NCI-H1105 treated with DMSO at 0.1 percent for 48 hours (cell line): ENCODE data around the gene CLSTN2.
A peak's percentile ranks its signal among the peaks of the same experiment; 100 is the strongest.

Source experiments
- DNase-seq: peaks from one replicate; lab custom pipeline; 2025; lab: John Stamatoyannopoulos, UW

Gene CLSTN2

DNA sequence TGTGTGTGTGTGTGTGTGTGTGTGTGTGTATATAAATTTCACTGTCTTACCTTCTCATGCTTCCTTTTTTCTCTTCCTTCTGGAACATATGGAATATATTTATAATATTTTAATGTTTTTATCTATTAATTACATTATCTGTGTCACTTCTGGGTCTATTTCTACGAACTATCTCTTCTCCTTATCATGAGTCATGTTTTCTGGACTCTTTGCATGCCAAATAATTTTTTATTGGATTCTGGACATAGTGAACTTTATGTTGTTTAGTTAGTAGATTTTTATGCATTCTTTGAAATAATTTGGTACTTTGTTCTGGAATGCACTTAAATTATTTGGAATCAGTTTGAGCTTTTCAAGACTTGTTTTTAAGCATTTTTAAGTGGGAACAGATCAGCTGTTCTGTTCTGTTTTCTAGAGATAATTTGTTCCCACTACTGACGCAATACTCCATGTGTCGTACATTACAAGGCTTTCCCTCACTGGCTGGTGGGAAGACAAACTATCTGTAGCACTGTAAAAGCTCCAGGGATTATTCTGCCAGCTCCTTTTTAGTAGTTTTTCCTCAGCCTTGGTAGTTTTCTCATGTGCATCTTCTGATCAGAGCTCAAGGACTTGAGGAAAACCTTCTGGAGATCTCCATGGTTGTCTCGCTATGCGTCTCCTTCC, 302.0 kb downstream of the CLSTN2 start:
- DNase-seq, result no peak

DNA sequence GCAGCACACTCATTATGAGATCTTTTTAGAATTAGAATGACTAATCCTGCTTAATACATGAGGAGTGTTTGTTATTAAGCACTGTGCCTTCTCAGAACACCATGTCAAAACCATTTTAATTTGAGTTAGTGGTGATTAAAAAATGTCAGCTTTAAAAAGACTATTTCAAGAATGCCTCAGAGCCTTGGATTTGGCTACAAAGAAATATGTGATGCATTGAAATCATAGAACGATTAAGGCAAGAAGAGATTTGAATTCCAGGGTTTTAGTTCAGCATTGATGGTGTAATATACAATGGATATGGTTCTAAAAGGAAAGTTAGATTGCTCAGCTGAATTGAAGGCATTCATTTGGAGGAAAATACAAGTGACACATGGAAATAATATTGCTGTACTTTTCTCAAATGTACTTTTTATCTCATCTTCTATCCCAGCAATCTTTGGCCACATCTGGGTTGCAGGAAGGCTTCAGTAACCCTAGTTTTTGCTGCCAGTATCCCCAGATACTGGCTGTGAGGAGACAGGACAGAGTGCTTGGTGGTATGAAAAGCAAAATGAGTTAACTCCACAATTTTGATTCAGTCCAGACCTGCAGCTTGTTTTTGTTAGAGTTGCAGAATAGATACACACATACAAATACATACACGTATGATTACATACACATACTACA, 303.8 kb downstream of the CLSTN2 start:
- no peak for DNase-seq

DNA sequence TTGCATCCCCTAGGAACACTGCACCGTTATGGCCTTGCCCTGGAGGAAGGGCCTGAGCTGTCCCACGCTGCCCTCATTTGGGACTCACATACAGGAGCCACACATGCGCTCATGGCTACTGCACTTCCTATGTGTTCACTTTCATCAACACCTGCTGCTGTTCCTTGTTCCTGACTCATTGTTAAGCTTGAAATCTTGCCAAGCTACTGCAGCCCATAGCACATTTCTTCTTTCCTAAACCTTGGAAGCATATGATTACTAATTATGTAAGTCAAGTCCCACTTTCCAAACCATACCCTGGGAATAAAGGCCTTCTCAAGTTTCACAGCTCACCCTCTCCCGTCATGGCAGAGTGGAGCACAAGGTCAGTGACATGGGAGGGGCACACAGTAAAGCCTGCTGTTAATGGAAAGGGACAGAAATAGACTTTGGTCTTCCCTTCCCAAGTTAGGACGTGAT, 307.9 kb downstream of the CLSTN2 start:
- DNase-seq, result peak; percentile 97

DNA sequence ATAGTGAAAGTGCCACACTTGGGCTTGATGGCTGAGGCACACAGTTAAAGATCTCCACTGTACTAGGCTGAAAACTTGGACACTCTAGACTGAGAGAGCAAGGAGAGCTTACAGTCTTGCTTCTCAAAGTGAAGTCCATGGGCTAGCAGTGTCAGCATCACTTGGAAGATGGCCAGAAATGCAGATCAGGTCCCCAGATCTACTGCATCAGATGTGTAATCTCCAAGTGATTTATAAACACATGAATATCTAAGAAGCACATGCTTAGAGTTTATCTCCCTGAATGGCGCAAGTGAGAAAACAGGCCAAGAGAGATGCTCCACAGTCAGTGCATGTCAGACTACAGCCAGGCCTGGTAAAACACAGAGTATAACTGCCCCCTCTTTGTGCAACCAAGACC, 308.6 kb downstream of the CLSTN2 start:
- peak; percentile 29 for DNase-seq

DNA sequence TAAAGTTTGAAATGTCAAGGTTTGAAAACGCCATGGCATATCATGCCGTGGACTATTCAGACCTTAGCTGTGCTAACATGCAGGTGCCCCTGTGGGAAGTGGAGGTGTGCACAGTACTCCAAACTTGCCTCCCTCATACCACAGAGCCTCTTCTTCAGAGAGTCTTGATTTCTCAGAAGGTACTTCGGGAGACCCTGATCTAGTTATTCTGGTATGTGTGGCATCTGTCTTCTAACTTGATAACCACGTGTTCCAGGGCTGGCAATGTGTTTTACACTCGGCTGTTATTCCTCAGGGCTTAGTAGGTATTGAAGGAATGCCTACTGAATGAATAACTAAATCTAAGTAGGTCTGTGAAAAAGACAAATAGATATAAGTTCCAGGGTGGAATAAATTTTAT, 309.9 kb downstream of the CLSTN2 start:
- no peak for DNase-seq

DNA sequence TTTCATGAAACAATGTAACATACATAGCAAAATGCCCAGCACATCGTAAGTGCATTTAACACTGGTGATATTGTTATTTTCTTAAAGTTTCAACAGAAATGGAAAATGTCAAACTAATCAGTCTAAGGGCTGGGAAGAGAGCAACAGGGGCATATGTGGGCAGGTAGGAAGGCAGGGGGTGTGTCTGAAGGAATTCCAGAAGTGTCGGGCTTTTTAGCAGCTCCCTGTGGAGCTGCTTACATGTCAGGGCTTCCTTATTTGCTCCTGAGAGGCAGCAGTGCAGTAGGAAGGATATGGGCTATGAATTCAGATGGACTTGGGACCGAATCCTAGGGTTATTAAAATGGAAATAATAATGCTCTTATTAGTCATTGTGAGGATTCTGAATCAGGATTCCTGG, 311.6 kb downstream of the CLSTN2 start:
- DNase-seq, result no peak

DNA sequence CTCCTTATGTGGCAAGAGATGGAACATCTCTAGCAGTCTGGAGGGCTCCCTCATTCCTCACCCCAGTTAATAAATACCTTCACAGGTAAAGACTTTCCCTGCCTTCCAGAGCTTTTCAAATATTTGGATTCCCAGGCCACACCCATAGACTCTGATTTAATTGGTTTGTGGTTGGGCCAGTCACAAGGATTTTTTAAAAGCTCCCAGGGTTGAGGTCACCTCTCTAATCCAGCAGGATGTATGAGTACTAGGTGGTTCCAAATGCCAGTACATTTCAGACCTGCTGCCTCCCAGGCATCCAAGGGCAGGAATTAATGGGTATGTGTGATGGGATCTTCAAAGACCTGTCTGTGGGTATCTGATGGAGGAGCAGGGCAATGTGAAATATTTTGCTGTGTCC, 312.8 kb downstream of the CLSTN2 start:
- no peak for DNase-seq

DNA sequence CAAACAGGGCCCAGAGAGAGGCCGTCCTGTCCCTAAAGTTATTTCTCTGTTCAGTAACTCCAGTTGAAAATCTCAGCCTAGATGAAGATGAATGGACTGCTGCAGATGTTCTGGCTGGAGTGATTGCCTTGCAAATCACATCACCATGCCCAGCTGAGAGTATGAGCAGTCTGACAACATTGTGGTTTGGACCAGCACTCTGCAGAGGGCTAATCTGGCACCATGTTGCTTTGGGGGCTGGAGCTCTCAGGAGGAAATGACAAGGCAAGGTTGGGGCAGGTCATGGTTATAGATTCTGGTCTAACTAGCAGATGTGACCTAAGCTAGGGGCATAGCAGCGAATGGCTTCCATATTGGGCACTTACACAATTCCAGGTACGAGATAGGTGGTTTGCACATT, 314.2 kb downstream of the CLSTN2 start:
- no peak for DNase-seq

DNA sequence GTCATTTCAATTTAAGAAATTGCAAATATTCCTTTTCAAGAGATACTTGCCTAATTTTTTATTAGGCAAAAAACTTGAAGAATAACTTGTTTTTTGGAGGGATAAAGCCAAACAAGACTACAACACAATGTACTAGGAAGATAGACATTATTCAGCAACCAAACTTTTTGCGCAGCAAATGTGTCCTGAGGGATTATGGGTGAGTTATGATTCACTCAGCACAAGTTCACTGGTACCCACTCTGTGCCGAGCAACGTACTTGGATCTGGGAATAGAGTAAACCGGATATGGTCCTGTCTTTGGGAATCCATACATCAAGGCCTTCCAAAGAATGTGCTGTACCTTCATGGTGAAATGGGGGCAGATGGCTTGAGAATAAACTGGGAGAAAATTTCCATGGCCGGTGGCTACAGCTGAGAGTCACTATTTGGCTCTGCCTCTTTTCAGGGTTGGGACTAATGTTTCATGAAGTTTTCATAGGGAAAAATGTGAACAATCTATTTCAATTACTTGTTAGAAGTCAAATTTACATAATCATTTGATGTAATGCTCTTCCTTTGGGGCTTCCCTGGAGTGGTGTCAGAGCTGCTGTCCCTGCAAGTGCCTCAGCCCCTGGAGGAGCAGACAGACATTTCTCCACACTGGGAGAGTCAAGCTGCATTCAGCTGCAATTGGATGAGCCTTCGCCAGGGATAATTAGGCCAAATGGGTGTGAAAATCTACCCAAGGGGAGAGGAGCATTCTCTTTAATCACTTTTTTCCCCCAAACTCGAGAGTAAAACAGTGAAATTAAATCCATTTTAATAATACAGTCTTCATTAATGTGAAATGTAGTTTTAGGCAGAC, 315.2 kb downstream of the CLSTN2 start:
- DNase-seq, result no peak

DNA sequence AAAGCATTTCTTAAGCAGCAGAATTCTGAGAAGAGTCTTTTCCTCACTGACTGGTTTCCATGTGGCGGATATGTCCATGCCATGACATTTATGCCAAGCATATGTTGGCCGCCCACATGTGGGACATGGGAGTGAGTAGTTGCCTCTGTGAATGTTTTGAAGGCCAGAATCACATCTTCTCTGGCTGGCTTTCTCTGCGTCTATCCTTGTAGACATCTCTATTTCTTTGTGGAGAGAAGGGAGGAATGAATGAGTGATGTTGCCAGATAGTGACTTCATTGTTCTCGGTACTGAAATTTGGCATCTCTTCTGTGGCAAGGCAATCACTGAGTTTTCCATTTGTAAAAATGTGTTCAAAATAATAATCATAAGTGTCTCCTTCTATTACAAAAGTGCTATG, 316.0 kb downstream of the CLSTN2 start:
- no peak for DNase-seq

DNA sequence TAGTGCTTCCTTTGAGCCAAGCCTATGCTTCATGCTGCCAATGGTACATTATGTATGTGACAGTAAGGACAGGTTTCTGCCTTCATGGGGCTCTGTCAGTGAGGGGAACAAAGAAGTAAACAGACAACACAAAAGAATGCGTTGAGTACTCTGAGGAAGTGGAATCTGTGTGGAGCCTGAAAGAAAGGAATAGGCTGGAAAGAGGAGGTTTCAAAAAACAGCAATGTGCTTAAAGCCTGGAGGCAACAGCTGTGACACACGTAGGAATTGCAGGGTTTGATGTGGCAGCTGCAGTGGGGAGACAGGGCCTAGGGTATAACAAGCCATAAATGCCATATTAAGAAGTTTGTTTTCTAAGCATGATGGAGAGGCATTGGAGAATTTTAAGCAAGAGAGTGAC, 316.7 kb downstream of the CLSTN2 start:
- no peak for DNase-seq

DNA sequence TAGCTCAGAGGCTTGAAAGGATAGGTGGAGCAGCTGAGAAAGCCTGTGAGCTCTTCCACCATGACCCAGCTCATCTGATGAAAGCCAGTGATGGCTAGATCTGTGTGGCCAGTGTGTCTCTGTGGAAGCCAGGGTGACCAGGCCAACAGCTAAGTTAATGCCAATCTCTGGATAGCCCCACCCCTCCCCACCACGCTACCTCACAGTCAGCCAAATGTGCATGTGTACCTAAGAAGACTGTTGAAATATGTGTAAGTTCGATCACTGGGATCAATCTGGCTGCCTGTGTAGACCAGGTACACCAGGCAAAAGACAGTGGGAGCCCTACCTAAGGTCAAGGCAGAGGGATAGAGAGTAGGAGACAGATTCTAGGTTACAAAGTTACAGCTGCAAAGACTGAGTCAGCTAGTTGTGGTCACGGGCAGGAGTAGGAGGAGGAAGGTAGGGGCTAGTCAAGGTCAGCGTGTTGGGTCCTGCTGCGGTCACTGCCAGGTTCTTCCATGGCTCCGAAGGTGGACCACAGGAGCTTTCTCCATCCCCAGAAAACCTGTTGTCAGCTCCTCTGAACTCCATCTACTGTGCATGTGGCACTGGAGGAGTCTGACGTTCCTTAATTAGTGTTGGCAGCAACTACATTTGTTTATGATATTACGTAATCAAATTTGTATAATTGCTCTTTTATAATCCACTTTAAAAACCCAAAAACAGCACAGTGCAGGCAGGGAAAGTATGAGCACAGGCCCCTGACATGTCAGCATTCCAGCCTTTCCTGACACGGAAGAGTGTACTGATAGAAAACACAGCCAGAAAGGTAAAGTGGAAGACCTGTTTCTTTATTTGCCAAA, 318.0 kb downstream of the CLSTN2 start:
- DNase-seq, result peak; percentile 69

DNA sequence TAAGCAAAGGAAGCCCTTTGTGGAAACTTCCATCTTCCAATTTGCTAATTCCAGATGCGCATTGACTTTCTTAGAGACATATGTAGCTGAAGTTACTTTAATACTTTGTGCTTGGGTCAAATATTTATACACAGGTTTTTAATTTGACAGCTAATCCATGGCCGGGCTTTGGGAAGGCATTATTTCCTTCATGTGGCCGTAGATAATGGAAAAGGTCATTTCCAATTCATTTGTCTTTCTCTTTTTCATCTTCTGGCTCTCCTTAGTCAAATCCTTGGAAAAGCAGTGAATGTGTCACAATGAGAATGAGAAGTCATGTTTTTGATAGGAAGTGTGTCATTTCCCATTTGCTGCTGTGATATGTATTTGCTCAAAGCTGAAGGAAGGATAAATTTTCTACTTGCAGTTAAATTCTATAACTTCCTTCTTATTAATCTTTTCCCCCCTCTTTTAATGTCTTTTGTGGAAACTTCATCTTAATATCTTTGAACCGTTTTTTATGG, 323.3 kb downstream of the CLSTN2 start:
- DNase-seq, result no peak

DNA sequence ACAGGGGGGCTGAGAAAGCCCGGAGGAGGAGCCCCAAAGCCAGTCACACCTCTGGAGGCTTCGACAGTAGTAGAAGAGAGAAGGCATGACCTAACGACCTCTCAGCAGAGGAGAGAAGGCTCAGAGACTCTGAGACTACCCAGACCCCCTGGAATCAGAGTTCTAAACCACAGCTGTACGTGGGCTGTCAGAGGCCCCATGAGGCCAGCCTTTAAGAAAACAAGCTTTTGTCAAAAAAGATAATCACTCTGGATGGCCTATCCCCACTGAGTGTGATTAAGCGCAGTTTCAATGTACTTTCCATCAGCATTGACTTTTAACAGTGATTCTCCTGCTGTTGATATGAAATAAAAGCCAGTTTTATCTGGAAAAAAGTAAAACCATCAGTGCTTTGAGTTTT, 330.3 kb downstream of the CLSTN2 start:
- no peak for DNase-seq

DNA sequence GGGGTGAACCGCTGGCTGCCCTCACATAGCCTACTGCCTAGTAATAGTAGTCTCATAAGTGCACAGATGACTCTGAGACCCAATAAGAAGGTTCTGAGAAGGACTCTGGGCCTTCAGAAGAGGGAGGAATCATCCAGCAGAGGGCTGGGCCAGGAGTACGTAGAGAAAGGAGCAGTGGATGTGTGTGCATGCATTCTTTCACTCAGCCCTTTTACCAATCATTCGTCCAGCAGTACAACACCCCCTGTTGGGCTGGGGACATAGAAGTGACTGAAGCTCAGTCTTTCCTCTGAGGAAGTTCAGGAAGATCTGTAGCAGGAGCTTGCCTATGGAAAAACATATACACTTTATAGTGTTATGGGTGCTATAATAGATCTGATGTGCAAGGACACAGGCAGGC, 333.1 kb downstream of the CLSTN2 start:
- DNase-seq, result no peak

DNA sequence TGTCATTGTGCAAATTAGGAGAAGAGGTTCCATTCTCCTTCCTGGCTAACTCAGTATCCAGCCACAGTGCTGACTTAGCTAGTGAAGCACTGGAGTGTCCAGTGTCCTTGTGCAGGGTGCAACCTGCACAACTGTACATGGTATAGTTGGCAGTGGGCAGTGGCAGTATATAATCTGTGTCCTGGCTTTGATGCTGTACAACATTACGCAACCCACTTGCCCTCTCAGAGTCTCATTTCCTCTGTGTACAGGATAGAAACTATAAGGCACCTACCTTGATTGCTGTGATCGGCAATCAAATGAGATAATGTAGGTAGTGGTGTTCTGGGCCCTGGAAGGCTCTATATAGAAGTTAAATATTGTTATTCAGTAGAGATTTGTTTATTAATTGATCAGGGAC, 333.6 kb downstream of the CLSTN2 start:
- DNase-seq, result no peak

DNA sequence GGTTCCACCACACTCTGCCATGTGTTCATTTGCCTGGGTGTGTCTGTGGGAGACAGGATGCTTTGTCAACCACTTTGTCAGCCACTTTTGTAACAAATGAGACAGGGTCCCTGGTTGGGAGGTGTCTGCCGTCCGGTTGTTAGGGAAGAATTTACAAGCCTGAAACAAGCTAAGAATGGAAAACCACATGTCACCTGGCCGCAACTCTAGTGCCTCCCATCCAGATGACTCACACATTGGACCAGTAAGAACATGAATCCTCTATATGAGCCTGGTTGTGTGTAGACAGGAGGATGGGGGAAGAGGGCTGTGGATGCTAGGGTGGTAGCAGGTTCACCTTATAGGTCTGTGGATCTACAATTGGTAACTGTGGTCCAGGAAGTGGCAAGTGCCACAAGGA, 335.3 kb downstream of the CLSTN2 start:
- no peak for DNase-seq

DNA sequence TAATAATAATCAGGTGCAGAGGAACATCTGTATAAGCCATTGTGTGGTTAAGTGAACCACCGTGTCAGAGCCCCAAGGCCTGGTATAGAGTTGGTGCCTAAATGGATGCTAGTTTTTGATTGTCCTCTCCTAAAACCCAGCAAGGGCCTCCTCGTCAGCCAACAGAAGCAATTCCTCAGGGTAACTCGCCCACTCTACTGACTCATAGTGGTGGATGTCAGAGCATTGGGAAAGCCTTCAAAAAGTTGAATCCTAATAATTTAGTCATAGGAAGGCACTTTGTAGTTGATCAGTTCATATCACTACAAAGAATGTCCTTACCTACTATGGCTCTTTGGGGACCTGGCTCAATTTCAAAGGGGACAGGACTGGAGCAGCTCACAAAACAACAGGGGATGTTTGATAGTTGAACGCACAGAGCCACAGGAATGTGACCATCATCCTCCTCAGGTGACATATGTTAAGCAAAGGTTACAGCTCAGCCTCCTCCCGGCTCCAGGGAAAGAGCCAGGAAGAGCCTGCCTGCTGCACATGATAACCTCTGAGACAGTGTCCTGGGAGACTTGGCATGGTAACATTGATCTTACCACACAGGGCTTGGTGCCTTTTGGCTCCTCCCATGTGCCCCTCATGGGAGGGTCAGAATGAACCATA, 338.7 kb downstream of the CLSTN2 start:
- no peak for DNase-seq

DNA sequence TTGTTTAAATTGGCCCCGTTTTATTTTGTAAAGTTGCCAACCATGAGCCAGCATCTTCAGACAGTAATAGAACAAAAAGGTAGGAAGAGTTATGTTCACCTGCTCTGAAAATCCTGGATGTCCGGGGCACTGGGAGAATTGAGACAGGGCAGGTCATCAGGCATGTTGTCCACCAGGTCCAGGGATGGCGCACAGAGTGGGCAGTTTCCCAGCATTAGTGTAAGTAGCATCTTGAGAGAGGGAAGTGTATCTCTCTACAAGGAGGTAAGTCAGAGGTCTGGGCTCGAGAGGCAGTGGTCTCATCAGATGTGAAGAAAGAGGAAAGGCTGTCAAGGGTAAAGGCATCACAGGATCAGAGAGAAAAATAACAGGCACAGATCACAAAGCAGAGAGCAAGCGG, 339.4 kb downstream of the CLSTN2 start:
- no peak for DNase-seq

DNA sequence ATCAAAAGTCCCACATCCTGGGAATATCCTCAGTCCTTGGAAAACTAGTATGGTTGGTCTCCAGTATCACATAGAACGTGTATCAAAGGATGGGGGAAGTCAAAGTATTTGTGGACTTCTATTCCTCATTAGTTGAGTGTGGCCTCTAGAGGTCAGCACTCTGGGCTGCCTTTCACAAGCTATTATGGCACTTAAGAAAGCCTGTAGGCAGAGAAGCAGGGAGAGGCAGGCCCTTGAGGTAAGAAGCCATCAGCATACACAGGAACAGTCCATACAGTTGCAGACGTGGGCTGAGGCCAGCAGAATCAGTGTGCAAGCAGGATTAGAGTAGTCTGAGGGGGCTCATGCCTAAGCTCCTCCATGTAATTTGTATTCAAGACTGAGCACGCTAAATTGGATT, 341.7 kb downstream of the CLSTN2 start:
- DNase-seq, result peak; percentile 20

DNA sequence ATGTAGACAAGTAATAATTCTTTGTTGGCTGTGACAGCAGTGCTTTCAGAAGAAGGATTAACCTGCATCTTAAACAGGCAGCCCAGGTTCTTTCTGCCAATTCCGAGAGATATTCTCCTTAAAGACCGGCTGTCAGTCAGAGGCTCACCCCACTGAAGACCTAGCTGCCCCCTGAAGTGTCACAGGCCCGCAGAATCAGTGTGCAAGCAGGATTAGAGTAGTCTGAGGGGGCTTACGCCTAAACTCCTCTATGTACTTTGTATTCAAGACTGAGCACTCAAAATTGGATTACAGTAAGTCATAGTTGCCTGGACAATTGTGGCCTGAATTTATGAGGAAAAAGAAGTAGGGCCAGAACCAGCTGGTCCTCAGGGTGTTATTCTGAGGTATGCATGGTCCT, 342.9 kb downstream of the CLSTN2 start:
- DNase-seq, result no peak
